ENCODE results near the gene SHROOM2.

GRCh38 chrX:9917861-9918260 is 131.6 kb downstream of the SHROOM2 start:
- TF ChIP-seq REST (IDR thresholded peaks at IDR 0.05; ENCODE audit: insufficient replicate concordance, low read depth) (no peak), POLR2AphosphoS5 (IDR thresholded peaks at IDR 0.05; ENCODE audit: low read depth) (no peak), SPI1 (IDR thresholded peaks at IDR 0.05; ENCODE audit: borderline replicate concordance, low read depth) (no peak), GABPA (IDR thresholded peaks at IDR 0.05; ENCODE audit: low read depth) (no peak)
- TF ChIP-seq, protein P1, sequence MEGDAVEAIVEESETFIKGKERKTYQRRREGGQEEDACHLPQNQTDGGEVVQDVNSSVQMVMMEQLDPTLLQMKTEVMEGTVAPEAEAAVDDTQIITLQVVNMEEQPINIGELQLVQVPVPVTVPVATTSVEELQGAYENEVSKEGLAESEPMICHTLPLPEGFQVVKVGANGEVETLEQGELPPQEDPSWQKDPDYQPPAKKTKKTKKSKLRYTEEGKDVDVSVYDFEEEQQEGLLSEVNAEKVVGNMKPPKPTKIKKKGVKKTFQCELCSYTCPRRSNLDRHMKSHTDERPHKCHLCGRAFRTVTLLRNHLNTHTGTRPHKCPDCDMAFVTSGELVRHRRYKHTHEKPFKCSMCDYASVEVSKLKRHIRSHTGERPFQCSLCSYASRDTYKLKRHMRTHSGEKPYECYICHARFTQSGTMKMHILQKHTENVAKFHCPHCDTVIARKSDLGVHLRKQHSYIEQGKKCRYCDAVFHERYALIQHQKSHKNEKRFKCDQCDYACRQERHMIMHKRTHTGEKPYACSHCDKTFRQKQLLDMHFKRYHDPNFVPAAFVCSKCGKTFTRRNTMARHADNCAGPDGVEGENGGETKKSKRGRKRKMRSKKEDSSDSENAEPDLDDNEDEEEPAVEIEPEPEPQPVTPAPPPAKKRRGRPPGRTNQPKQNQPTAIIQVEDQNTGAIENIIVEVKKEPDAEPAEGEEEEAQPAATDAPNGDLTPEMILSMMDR (IDR thresholded peaks at IDR 0.05; ENCODE audit: insufficient read depth, low read length) = no peak

Measured in HL-60 (cell line).